Measurements from ENCODE around the gene ARHGAP4.

The ARHGAP4 gene

GRCh38 chrX:153905481-153906095 is 20.5 kb downstream of the ARHGAP4 start:
- DNase-seq (ENCODE audit: low spot score): no peak

GRCh38 chrX:153903991-153904957 is 21.8 kb downstream of the ARHGAP4 start, which contains the start of gene AVPR2:
AVPR2 (plus strand) TSS chrX:153904673; CDS start chrX:153905146, 473 bp downstream.
- peak; percentile 39 for DNase-seq (ENCODE audit: low spot score)

GRCh38 chrX:153903238-153903980 is 22.7 kb downstream of the ARHGAP4 start:
- no peak for DNase-seq (ENCODE audit: low spot score)

GRCh38 chrX:153902385-153902784 is 23.7 kb downstream of the ARHGAP4 start:
- peak; percentile 39 for DNase-seq (ENCODE audit: low spot score)

- DNase-seq (ENCODE audit: low spot score): no peak
These were observed 24.3 kb downstream of the ARHGAP4 start for GRCh38 chrX:153901753-153902140.

- DNase-seq (ENCODE audit: low spot score): peak; percentile 80
These were observed 25.0 kb downstream of the ARHGAP4 start for GRCh38 chrX:153900831-153901752.

GRCh38 chrX:153897899-153898298 is 28.2 kb downstream of the ARHGAP4 start:
- no peak for DNase-seq (ENCODE audit: low spot score)

GRCh38 chrX:153889123-153889522 is 36.9 kb downstream of the ARHGAP4 start:
- no peak for DNase-seq (ENCODE audit: low spot score)

GRCh38 chrX:153888344-153888743 is 37.7 kb downstream of the ARHGAP4 start:
- DNase-seq (ENCODE audit: low spot score): no peak

- no peak for DNase-seq (ENCODE audit: low spot score)
These were observed 38.7 kb downstream of the ARHGAP4 start for GRCh38 chrX:153887385-153887784.

GRCh38 chrX:153886915-153887314 is 39.1 kb downstream of the ARHGAP4 start:
- peak; percentile 44 for DNase-seq (ENCODE audit: low spot score)

GRCh38 chrX:153885968-153886903 is 39.8 kb downstream of the ARHGAP4 start, which contains the start of gene L1CAM:
L1CAM (minus strand) TSS chrX:153886173; CDS start chrX:153875836, 10,337 bp downstream.
- no peak for DNase-seq (ENCODE audit: low spot score)

- DNase-seq (ENCODE audit: low spot score): peak; percentile 51
These were observed 40.8 kb downstream of the ARHGAP4 start for GRCh38 chrX:153885208-153885787.

- peak; percentile 63 for DNase-seq (ENCODE audit: low spot score)
These were observed 41.5 kb downstream of the ARHGAP4 start for GRCh38 chrX:153884590-153884989.

- DNase-seq (ENCODE audit: low spot score): no peak
These were observed 41.9 kb downstream of the ARHGAP4 start for GRCh38 chrX:153884136-153884535.

- DNase-seq (ENCODE audit: low spot score): no peak
These were observed 42.8 kb downstream of the ARHGAP4 start for GRCh38 chrX:153883163-153883843.

GRCh38 chrX:153882557-153882956 is 43.5 kb downstream of the ARHGAP4 start:
- DNase-seq (ENCODE audit: low spot score): no peak

- peak; percentile 92 for DNase-seq (ENCODE audit: low spot score)
These were observed 44.0 kb downstream of the ARHGAP4 start for GRCh38 chrX:153882086-153882498.

- DNase-seq (ENCODE audit: low spot score): no peak
These were observed 44.8 kb downstream of the ARHGAP4 start for GRCh38 chrX:153881281-153881680.

Data from SW480 (cell line).